Neutrophil (primary cell): ENCODE data around the gene MEGF6.

ENCODE experiments used
- H3K27ac ChIP-seq: fragments of 200-600 bp; sonication (generic); 2 replicates; pipeline ENCODE4 v1.5.1; 2016; ENCODE audit warnings: mild to moderate bottlenecking, moderate library complexity
- H3K27me3 ChIP-seq: fragments of 200-600 bp; sonication (generic); 2 replicates; pipeline ENCODE4 v1.6.0; 2016; ENCODE audit warnings: mild to moderate bottlenecking
- H3K36me3 ChIP-seq: fragments of 200-600 bp; sonication (generic); 2 replicates; pipeline ENCODE4 v1.5.1; 2017
- H3K4me1 ChIP-seq, 2 experiments: fragments of 200-600 bp in 1 of 2; sonication (generic) in 1 of 2; 1 replicate in 1 of 2; 2 replicates in 1 of 2; pipeline versions ENCODE4 v1.5.1 to v1.6.1; 2013 to 2016; ENCODE audit warnings: low read depth in 1 of 2, low read length in 1 of 2, mild to moderate bottlenecking in 1 of 2, moderate library complexity in 1 of 2; ENCODE audit not compliant: control insufficient read depth in 1 of 2, insufficient read depth in 1 of 2
- H3K4me3 ChIP-seq, 2 experiments: fragments of 200-600 bp in 1 of 2; sonication (generic) in 1 of 2; 1 replicate in 1 of 2; 2 replicates in 1 of 2; pipeline ENCODE4 v1.5.1; 2013 to 2016; ENCODE audit warnings: low read depth in 1 of 2, low read length in 1 of 2, mild to moderate bottlenecking in 1 of 2, moderate library complexity in 1 of 2
- H3K9me3 ChIP-seq: fragments of 200-600 bp; sonication (generic); 2 replicates; pipeline ENCODE4 v1.5.1; 2016
- CTCF ChIP-seq: fragments of 200-600 bp; sonication (generic); IDR thresholded peaks from 2 replicates; pipeline ENCODE4 v1.5.1; 2016; ENCODE audit warnings: antibody characterized with exemption

Gene MEGF6

GRCh38 chr1:3510956-3511250 lies 100.4 kb downstream of the MEGF6 start:
- peaks cover 89% of the 10 kb centered on the region for H3K36me3 ChIP-seq
- no peak for TF ChIP-seq CTCF
- H3K4me1 ChIP-seq, result no peaks in the 10 kb centered on the region
- no peak overlapping the region for H3K27ac ChIP-seq
- no peaks in the 10 kb centered on the region for H3K9me3 ChIP-seq
- H3K4me3 ChIP-seq, result no peak overlapping the region
- H3K27me3 ChIP-seq, result no peaks in the 10 kb centered on the region

GRCh38 chr1:3510136-3510955 lies 101.0 kb downstream of the MEGF6 start:
- TF ChIP-seq CTCF, result no peak
- Histone ChIP-seq H3K9me3 (no peaks in the 10 kb centered on the region), H3K36me3 (peaks cover 91% of the 10 kb centered on the region), H3K27ac (no peak overlapping the region), H3K4me3 (no peak overlapping the region), H3K4me1 (no peaks in the 10 kb centered on the region), H3K27me3 (no peaks in the 10 kb centered on the region)

- Histone ChIP-seq H3K36me3 (peaks cover 91% of the 10 kb centered on the region), H3K27me3 (no peaks in the 10 kb centered on the region)
- no peak for TF ChIP-seq CTCF
These were observed 101.6 kb downstream of the MEGF6 start for GRCh38 chr1:3509721-3510120.

GRCh38 chr1:3508757-3509415 lies 102.4 kb downstream of the MEGF6 start:
- no peaks in the 10 kb centered on the region for H3K4me1 ChIP-seq
- no peak overlapping the region for H3K27ac ChIP-seq

More at GRCh38 chr1:3509721-3510120, 101.6 kb downstream of the MEGF6 start:
- Histone ChIP-seq H3K4me1 (no peaks in the 10 kb centered on the region), H3K4me3 (no peak overlapping the region), H3K9me3 (no peaks in the 10 kb centered on the region), H3K27ac (no peak overlapping the region)

GRCh38 chr1:3507636-3508275 lies 103.6 kb downstream of the MEGF6 start:
- Histone ChIP-seq H3K27me3 (no peaks in the 10 kb centered on the region), H3K27ac (no peak overlapping the region), H3K36me3 (peaks cover 99% of the 10 kb centered on the region), H3K4me1 (no peaks in the 10 kb centered on the region), H3K4me3 (no peak overlapping the region), H3K9me3 (no peaks in the 10 kb centered on the region)
- no peak for TF ChIP-seq CTCF

More at GRCh38 chr1:3508757-3509415, 102.4 kb downstream of the MEGF6 start:
- no peaks in the 10 kb centered on the region for H3K27me3 ChIP-seq
- no peaks in the 10 kb centered on the region for H3K9me3 ChIP-seq
- H3K4me3 ChIP-seq, result no peak overlapping the region
- TF ChIP-seq CTCF, result no peak
- peaks cover 93% of the 10 kb centered on the region for H3K36me3 ChIP-seq
